ENCODE data around the gene ZNF85. TPM values are rescaled to one million over a fixed set of nuclear protein-coding genes. Genes with fewer than 3 reads are reported as not detected.
"Not testable (repeated sequence)": the region's sequence is repeated elsewhere in the genome, so short reads cannot be mapped to it uniquely, and the experiment has no call there.

Gene ZNF85
- total RNA-seq, 3 donors from 2014 or later (not counting 1 experiment from before 2014, with no cell fraction given), result 3.9 to 8.6 (median 5.4) TPM

DNA sequence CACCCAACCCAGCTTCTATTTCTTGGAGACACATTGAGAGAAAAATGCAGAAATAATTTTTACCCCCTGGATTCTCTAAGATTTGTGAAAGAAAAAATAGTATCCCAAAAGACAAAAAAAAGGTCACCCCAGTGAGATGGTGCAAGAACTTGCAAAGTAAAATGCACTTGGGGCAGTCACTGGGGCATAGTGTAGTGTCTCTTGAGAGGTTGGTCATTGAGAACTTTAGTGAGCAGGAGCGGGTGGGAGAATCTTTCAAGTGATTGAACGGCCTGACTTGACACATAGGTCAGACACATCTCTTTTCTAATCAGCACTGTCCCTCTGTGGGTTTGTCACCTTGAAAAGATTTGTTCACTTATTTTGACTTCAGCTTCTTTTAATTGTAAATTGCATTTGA is 2.4 kb downstream of the ZNF85 start:
- peaks cover 11% of the 10 kb centered on the region for H3K4me1 ChIP-seq (ENCODE audit: control insufficient read depth, insufficient read depth, low read length)
- Mint-ChIP-seq H3K27ac (no peak overlapping the region), H3K4me1 (peaks cover 19% of the 10 kb centered on the region in 2 donors), H3K27me3 (ENCODE audit: low read depth in 2 of 2) (no peaks in the 10 kb centered on the region), H3K9me3 (no peaks in the 10 kb centered on the region), H3K36me3 (no peaks in the 10 kb centered on the region), H3K4me3 (no peak overlapping the region)
- no peak for ATAC-seq
- H3K4me3 ChIP-seq (ENCODE audit: low read length), result no peak overlapping the region
- no peaks in the 10 kb centered on the region for H3K36me3 ChIP-seq (ENCODE audit: control insufficient read depth, insufficient read depth, low read length)
- no peaks in the 10 kb centered on the region for H3K9me3 ChIP-seq (ENCODE audit: control insufficient read depth, insufficient read depth, low read length)
- no peaks in the 10 kb centered on the region for H3K27me3 ChIP-seq (ENCODE audit: control insufficient read depth, insufficient read depth, low read length)
- DNase-seq, result no peak
- intact Hi-C loops (cut with micrococcal nuclease), result loop anchor here (10.0 kb wide), 1 partner anchor 99 kb away; the partner anchor contains the start of gene ZNF430
- WGBS (ENCODE audit: insufficient coverage), result 53% methylated on average over 2 of the region's 2 CpGs
- TF ChIP-seq, protein P1, sequence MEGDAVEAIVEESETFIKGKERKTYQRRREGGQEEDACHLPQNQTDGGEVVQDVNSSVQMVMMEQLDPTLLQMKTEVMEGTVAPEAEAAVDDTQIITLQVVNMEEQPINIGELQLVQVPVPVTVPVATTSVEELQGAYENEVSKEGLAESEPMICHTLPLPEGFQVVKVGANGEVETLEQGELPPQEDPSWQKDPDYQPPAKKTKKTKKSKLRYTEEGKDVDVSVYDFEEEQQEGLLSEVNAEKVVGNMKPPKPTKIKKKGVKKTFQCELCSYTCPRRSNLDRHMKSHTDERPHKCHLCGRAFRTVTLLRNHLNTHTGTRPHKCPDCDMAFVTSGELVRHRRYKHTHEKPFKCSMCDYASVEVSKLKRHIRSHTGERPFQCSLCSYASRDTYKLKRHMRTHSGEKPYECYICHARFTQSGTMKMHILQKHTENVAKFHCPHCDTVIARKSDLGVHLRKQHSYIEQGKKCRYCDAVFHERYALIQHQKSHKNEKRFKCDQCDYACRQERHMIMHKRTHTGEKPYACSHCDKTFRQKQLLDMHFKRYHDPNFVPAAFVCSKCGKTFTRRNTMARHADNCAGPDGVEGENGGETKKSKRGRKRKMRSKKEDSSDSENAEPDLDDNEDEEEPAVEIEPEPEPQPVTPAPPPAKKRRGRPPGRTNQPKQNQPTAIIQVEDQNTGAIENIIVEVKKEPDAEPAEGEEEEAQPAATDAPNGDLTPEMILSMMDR (IDR thresholded peaks at IDR 0.05), result no peak
- H3K27ac ChIP-seq (ENCODE audit: low read length), result no peak overlapping the region

DNA sequence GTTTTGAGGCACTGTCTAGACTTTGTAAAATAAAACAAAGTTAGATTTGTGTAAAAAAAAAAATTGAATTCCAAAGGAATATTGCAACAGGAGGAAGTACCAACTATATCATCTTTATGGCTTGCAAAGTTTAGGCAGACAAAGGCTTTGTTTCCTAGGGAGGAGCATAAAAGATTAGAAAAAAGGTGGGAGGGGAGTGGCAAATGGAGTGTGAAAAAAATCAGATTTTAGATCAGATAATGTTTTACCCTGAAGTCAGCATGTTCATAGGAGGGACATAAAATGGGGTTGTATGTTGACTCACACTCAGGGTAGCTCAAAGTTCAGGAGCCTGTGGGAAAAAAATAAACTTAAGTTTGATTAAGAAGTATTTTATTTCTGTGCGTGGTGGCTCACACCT is 3.7 kb downstream of the ZNF85 start:
- Mint-ChIP-seq H3K27ac (no peak overlapping the region), H3K36me3 (no peaks in the 10 kb centered on the region), H3K9me3 (no peaks in the 10 kb centered on the region), H3K27me3 (ENCODE audit: low read depth in 2 of 2) (no peaks in the 10 kb centered on the region), H3K4me1 (peaks cover 19% of the 10 kb centered on the region in 2 donors), H3K4me3 (no peak overlapping the region)
- peaks cover 11% of the 10 kb centered on the region for H3K4me1 ChIP-seq (ENCODE audit: control insufficient read depth, insufficient read depth, low read length)
- intact Hi-C loops (cut with micrococcal nuclease), result loop anchor here (10.0 kb wide), 1 partner anchor 98 kb away; the partner anchor contains the start of gene ZNF430
- no peak for ATAC-seq
- no peaks in the 10 kb centered on the region for H3K27me3 ChIP-seq (ENCODE audit: control insufficient read depth, insufficient read depth, low read length)
- TF ChIP-seq, protein P1 (IDR thresholded peaks at IDR 0.05), result no peak
- no peak for DNase-seq
- no peaks in the 10 kb centered on the region for H3K9me3 ChIP-seq (ENCODE audit: control insufficient read depth, insufficient read depth, low read length)
- no peak overlapping the region for H3K27ac ChIP-seq (ENCODE audit: low read length)
- no peaks in the 10 kb centered on the region for H3K36me3 ChIP-seq (ENCODE audit: control insufficient read depth, insufficient read depth, low read length)
- H3K4me3 ChIP-seq (ENCODE audit: low read length), result no peak overlapping the region
- 100% methylated on average over 1 of the region's 1 CpG for WGBS (ENCODE audit: insufficient coverage)

DNA sequence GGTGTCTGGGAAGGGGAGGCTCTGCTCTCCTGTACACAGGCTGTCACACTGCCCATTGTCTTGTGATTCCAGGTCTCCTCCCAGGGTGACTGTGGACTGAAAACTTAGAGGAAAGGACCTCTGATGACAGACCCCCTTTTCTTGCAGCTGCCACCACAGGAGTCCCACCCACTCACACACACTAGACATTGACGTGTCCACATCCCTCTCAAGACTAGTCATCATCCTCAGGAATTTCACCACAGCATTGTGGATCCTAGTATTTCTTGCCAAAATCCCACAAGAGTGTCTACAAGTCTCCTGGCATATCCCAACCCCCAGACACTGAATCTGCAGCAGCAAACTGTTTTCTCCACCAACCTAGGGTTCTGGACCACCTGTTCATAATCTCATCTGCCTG is 5.3 kb downstream of the ZNF85 start:
- H3K36me3 Mint-ChIP-seq, result no peaks in the 10 kb centered on the region
- H3K4me3 Mint-ChIP-seq, result no peak overlapping the region
- ATAC-seq (no peak), DNase-seq (no peak)
- H3K27ac Mint-ChIP-seq, result peak overlapping the region in 1 of 2 donors; percentile 30
- intact Hi-C loops (cut with micrococcal nuclease), result loop anchor here (10.0 kb wide), 1 partner anchor 96 kb away; the partner anchor contains the start of gene ZNF430
- Histone ChIP-seq H3K4me3 (ENCODE audit: low read length) (no peak overlapping the region), H3K27me3 (ENCODE audit: control insufficient read depth, insufficient read depth, low read length) (no peaks in the 10 kb centered on the region), H3K27ac (ENCODE audit: low read length) (no peak overlapping the region), H3K9me3 (ENCODE audit: control insufficient read depth, insufficient read depth, low read length) (no peaks in the 10 kb centered on the region), H3K4me1 (ENCODE audit: control insufficient read depth, insufficient read depth, low read length) (peaks cover 6% of the 10 kb centered on the region), H3K36me3 (ENCODE audit: control insufficient read depth, insufficient read depth, low read length) (no peaks in the 10 kb centered on the region)
- peaks cover 12 to 13% of the 10 kb centered on the region in 2 donors for H3K4me1 Mint-ChIP-seq
- H3K9me3 Mint-ChIP-seq, result no peaks in the 10 kb centered on the region
- TF ChIP-seq, protein P1 (IDR thresholded peaks at IDR 0.05), result no peak
- no peaks in the 10 kb centered on the region for H3K27me3 Mint-ChIP-seq (ENCODE audit: low read depth in 2 of 2)
- 100% methylated on average over 1 of the region's 1 CpG for WGBS (ENCODE audit: insufficient coverage)

DNA sequence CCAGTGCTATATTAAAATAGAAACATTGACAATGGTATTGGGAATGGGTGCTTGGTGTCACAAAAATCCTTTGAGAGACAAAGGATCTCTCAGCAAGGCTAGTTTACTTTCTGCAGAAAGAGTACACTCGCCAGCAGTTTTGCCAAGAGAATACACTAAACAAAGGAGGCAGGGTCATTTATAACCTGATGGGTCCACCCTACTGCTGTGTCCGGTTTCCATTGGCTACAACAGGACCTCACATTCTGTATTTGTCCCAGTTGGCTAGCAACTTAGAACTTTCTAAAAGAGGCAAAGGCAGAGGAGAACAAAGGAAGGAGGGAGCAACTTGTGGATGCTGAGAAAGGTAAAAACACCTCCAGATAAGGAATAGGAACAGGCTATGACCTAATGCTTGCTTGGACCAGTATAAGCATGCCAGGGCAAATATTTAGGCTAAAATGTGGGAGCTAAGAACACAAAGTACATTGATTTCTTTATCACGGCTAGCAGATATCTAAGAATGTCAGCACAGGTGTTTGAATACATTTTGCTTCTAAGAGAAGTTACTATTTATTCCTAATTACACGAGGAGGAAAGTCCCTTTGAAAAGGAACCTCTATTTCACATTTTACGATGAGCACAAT is 13.4 kb downstream of the ZNF85 start:
- H3K27ac Mint-ChIP-seq; H3K36me3 ChIP-seq (ENCODE audit: control insufficient read depth, insufficient read depth, low read length); ATAC-seq; H3K4me1 Mint-ChIP-seq; H3K4me1 ChIP-seq (ENCODE audit: control insufficient read depth, insufficient read depth, low read length); H3K27me3 Mint-ChIP-seq (ENCODE audit: low read depth in 2 of 2); H3K9me3 ChIP-seq (ENCODE audit: control insufficient read depth, insufficient read depth, low read length); H3K4me3 Mint-ChIP-seq; intact Hi-C loops (cut with micrococcal nuclease); DNase-seq; H3K4me3 ChIP-seq (ENCODE audit: low read length); H3K27ac ChIP-seq (ENCODE audit: low read length); H3K36me3 Mint-ChIP-seq; H3K9me3 Mint-ChIP-seq; H3K27me3 ChIP-seq (ENCODE audit: control insufficient read depth, insufficient read depth, low read length): not testable (repeated sequence)
- 100% methylated on average over 4 of the region's 5 CpGs for WGBS (ENCODE audit: insufficient coverage)

DNA sequence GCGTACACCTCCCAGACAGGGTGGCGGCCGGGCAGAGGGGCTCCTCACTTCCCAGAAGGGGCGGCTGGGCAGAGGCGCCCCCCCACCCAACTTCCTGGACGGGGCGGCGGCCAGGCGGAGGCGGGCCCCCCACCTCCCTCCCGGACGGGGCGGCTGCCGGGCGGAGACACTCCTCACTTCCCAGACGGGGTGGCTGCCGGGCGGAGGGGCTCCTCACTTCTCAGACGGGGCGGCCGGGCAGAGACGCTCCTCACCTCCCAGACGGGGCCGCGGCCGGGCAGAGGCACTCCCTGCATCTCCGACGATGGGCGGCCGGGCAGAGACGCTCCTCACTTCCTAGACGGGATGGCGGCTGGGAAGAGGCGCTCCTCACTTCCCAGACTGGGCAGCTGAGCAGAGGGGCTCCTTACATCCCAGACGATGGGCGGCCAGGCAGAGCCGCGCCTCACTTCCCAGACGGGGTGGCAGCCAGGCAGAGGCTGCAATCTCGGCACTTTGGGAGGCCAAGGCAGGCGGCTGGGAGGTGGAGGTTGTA is 29.6 kb downstream of the ZNF85 start:
- H3K4me1 Mint-ChIP-seq; H3K4me1 ChIP-seq (ENCODE audit: control insufficient read depth, insufficient read depth, low read length); H3K4me3 ChIP-seq (ENCODE audit: low read length); H3K27ac ChIP-seq (ENCODE audit: low read length); H3K4me3 Mint-ChIP-seq; H3K27me3 ChIP-seq (ENCODE audit: control insufficient read depth, insufficient read depth, low read length); H3K27ac Mint-ChIP-seq; DNase-seq; H3K36me3 ChIP-seq (ENCODE audit: control insufficient read depth, insufficient read depth, low read length); H3K27me3 Mint-ChIP-seq (ENCODE audit: low read depth in 2 of 2); intact Hi-C loops (cut with micrococcal nuclease); ATAC-seq: not testable (repeated sequence)
- Mint-ChIP-seq H3K36me3 (peaks cover 26% of the 10 kb centered on the region), H3K9me3 (peaks cover 0 to 15% of the 10 kb centered on the region in 2 donors)
- peaks cover 13% of the 10 kb centered on the region for H3K9me3 ChIP-seq (ENCODE audit: control insufficient read depth, insufficient read depth, low read length)
- 88% methylated on average over 22 of the region's 41 CpGs for WGBS (ENCODE audit: insufficient coverage)
